Epithelial cell of esophagus (primary cell): ENCODE data around the gene CIDEC.
A peak's percentile ranks its signal among the peaks of the same experiment; 100 is the strongest.

Source experiments
- DNase-seq: peaks from one replicate; pipeline ENCODE4 v3.0.0; 2010; ENCODE audit warnings: low read depth
- H3K4me3 ChIP-seq: 2 replicates; pipeline ENCODE4 v1.5.1; 2011; ENCODE audit warnings: mild to moderate bottlenecking, low read length, control low read depth
- CTCF ChIP-seq: IDR thresholded peaks from 2 replicates; pipeline ENCODE4 v1.5.1; 2011; ENCODE audit warnings: low read depth, mild to moderate bottlenecking, low read length, control low read depth, inconsistent platforms; ENCODE audit not compliant: insufficient read depth; ENCODE audit errors: missing control alignments

Gene CIDEC

GRCh38 chr3:9915254-9916141, 35.4 kb upstream of the CIDEC start:
- peak; percentile 3 for TF ChIP-seq CTCF
- peak overlapping the region; percentile 13 for H3K4me3 ChIP-seq
- DNase-seq = no peak

- H3K4me3 ChIP-seq = no peak overlapping the region
- DNase-seq = no peak
Observed at GRCh38 chr3:9914559-9915253, 34.7 kb upstream of the CIDEC start.

GRCh38 chr3:9914011-9914410, 34.0 kb upstream of the CIDEC start:
- TF ChIP-seq CTCF = no peak
- DNase-seq = no peak
- no peak overlapping the region for H3K4me3 ChIP-seq

More at GRCh38 chr3:9914559-9915253, 34.7 kb upstream of the CIDEC start:
- peak; percentile 5 for TF ChIP-seq CTCF

- H3K4me3 ChIP-seq = no peak overlapping the region
- no peak for TF ChIP-seq CTCF
- peak; percentile 58 for DNase-seq
Observed at GRCh38 chr3:9913601-9914000, 33.5 kb upstream of the CIDEC start.

- no peak for TF ChIP-seq CTCF
- H3K4me3 ChIP-seq = no peak overlapping the region
- peak; percentile 71 for DNase-seq
Observed at GRCh38 chr3:9912294-9912935, 32.4 kb upstream of the CIDEC start.

- no peak for DNase-seq
- no peak overlapping the region for H3K4me3 ChIP-seq
- no peak for TF ChIP-seq CTCF
Observed at GRCh38 chr3:9911863-9912262, 31.8 kb upstream of the CIDEC start.
